MM.1S (cell line): ENCODE results near the gene ZBTB7C.

Experiments
- DNase-seq: peaks from one replicate; pipeline ENCODE4 v3.0.0-alpha.2; 2015
- H2AFZ ChIP-seq: fragments of 300-600 bp; sonication (generic); 2 replicates; pipeline ENCODE4 v1.6.0; 2016; ENCODE audit warnings: antibody characterized with exemption, low read length
- H3F3A ChIP-seq: fragments of 300-600 bp; sonication (generic); 2 replicates; pipeline ENCODE4 v1.6.1; 2016; ENCODE audit warnings: mild to moderate bottlenecking, antibody characterized with exemption, low read length, moderate library complexity, mixed read lengths; ENCODE audit not compliant: insufficient read depth
- H3K27ac ChIP-seq: fragments of 300-600 bp; sonication (generic); 2 replicates; pipeline ENCODE4 v1.5.1; 2016; ENCODE audit warnings: mild to moderate bottlenecking, low read length
- H3K27me3 ChIP-seq: fragments of 300-600 bp; sonication (generic); replicated peaks from 2 replicates; pipeline ENCODE4 v1.6.0; 2016; ENCODE audit warnings: low read length; ENCODE audit not compliant: insufficient read depth
- H3K36me3 ChIP-seq: fragments of 300-600 bp; sonication (generic); replicated peaks from 2 replicates; pipeline ENCODE4 v1.6.1; 2016; ENCODE audit warnings: mild to moderate bottlenecking, low read length, mixed read lengths; ENCODE audit not compliant: insufficient read depth
- H3K4me1 ChIP-seq: fragments of 300-600 bp; sonication (generic); 2 replicates; pipeline ENCODE4 v1.6.1; 2016; ENCODE audit warnings: low read length, mixed read lengths
- H3K4me2 ChIP-seq: fragments of 300-600 bp; sonication (generic); 2 replicates; pipeline ENCODE4 v1.6.0; 2016; ENCODE audit warnings: low read depth, low read length
- H3K4me3 ChIP-seq: fragments of 300-600 bp; sonication (generic); 2 replicates; pipeline ENCODE4 v1.5.1; 2016; ENCODE audit warnings: low read length, mixed read lengths
- H3K79me2 ChIP-seq: fragments of 300-600 bp; sonication (generic); 2 replicates; pipeline ENCODE4 v1.6.1; 2016; ENCODE audit warnings: mixed run types, low read length, mixed read lengths
- H3K9ac ChIP-seq: fragments of 300-600 bp; sonication (generic); 2 replicates; pipeline ENCODE4 v1.6.1; 2016; ENCODE audit warnings: low read length, mixed read lengths
- H3K9me2 ChIP-seq: fragments of 300-600 bp; sonication (generic); replicated peaks from 2 replicates; pipeline ENCODE4 v1.6.1; 2016; ENCODE audit warnings: mild to moderate bottlenecking, low read length, mixed read lengths; ENCODE audit not compliant: insufficient read depth
- H3K9me3 ChIP-seq: fragments of 300-600 bp; sonication (generic); replicated peaks from 2 replicates; pipeline ENCODE4 v1.6.1; 2016; ENCODE audit warnings: mild to moderate bottlenecking, low read length, mixed read lengths; ENCODE audit not compliant: insufficient read depth
- H4K20me1 ChIP-seq: fragments of 300-600 bp; sonication (generic); 2 replicates; pipeline ENCODE4 v1.6.1; 2016; ENCODE audit warnings: mild to moderate bottlenecking, low read length, moderate library complexity, mixed read lengths; ENCODE audit not compliant: insufficient read depth
- CTCF ChIP-seq: fragments of 300-600 bp; sonication (generic); IDR thresholded peaks from 2 replicates; pipeline ENCODE4 v1.5.1; 2016; ENCODE audit warnings: antibody characterized with exemption, low read length, mixed read lengths
- EZH2 ChIP-seq: fragments of 300-600 bp; sonication (generic); optimal IDR thresholded peaks from 2 replicates; pipeline ENCODE3; 2017; ENCODE audit warnings: low read depth, mild to moderate bottlenecking, antibody characterized with exemption, low read length, mixed read lengths
- EZH2phosphoT487 ChIP-seq: fragments of 300-600 bp; sonication (generic); IDR thresholded peaks from 2 replicates; pipeline ENCODE4 v1.6.1; 2018; ENCODE audit warnings: antibody characterized with exemption, low read length

ZBTB7C gene

GRCh38 chr18:48184118-48184517 lies 225.1 kb downstream of the ZBTB7C start:
- H4K20me1 ChIP-seq, result no peaks in the 10 kb centered on the region
- H3K36me3 ChIP-seq, result no peaks in the 10 kb centered on the region
- no peak overlapping the region for H3K4me2 ChIP-seq
- H3K9me3 ChIP-seq, result no peaks in the 10 kb centered on the region
- H3K79me2 ChIP-seq, result no peaks in the 10 kb centered on the region
- H3K9ac ChIP-seq, result no peak overlapping the region
- no peaks in the 10 kb centered on the region for H3K4me1 ChIP-seq
- H3K4me3 ChIP-seq, result no peak overlapping the region
- no peak overlapping the region for H3K27ac ChIP-seq
- TF ChIP-seq EZH2phosphoT487, result no peak
- TF ChIP-seq CTCF, result no peak
- TF ChIP-seq EZH2, result no peak
- no peak for DNase-seq
- H3F3A ChIP-seq, result no peaks in the 10 kb centered on the region
- H2AFZ ChIP-seq, result no peak overlapping the region
- H3K9me2 ChIP-seq, result no peaks in the 10 kb centered on the region
- H3K27me3 ChIP-seq, result no peaks in the 10 kb centered on the region; the same call in 1 of the 2 replicates

GRCh38 chr18:48183613-48184012 lies 225.6 kb downstream of the ZBTB7C start:
- H3K4me1 ChIP-seq, result no peaks in the 10 kb centered on the region
- H3K9me3 ChIP-seq, result no peaks in the 10 kb centered on the region
- TF ChIP-seq EZH2, result no peak
- no peak for TF ChIP-seq EZH2phosphoT487
- no peak for TF ChIP-seq CTCF
- H3K4me3 ChIP-seq, result no peak overlapping the region
- H3K27ac ChIP-seq, result no peak overlapping the region
- no peaks in the 10 kb centered on the region for H3F3A ChIP-seq
- H3K27me3 ChIP-seq, result no peaks in the 10 kb centered on the region
- no peak overlapping the region for H3K4me2 ChIP-seq
- no peaks in the 10 kb centered on the region for H4K20me1 ChIP-seq
- H3K9ac ChIP-seq, result no peak overlapping the region
- no peak overlapping the region for H2AFZ ChIP-seq
- no peak for DNase-seq
- H3K79me2 ChIP-seq, result no peaks in the 10 kb centered on the region
- H3K9me2 ChIP-seq, result no peaks in the 10 kb centered on the region
- H3K36me3 ChIP-seq, result no peaks in the 10 kb centered on the region

DNA sequence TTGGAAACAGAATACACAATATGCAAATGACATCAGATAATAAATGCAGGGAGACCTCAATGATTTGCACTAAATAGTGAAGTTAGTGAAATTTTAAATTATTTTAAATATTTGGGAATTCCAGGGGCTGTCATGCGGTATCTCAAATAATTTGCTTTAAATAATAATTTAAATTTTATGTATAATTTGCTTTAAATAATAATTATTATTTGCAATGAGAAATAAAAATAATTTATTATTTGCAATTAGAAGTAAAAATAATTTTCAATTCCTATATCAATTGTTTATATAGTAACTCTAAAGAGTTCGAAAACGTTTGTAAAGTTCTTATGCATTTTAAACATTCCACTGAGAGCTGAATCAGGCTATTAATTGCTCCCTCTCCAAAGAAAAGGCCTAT lies 226.4 kb downstream of the ZBTB7C start:
- H3K79me2 ChIP-seq, result no peaks in the 10 kb centered on the region
- no peaks in the 10 kb centered on the region for H3F3A ChIP-seq
- H3K27ac ChIP-seq, result no peak overlapping the region
- H3K4me1 ChIP-seq, result no peaks in the 10 kb centered on the region
- H3K9me3 ChIP-seq, result no peaks in the 10 kb centered on the region
- no peak overlapping the region for H2AFZ ChIP-seq
- no peak overlapping the region for H3K4me2 ChIP-seq
- H3K4me3 ChIP-seq, result no peak overlapping the region
- no peak for TF ChIP-seq EZH2phosphoT487
- TF ChIP-seq CTCF, result no peak
- no peak for TF ChIP-seq EZH2
- no peak overlapping the region for H3K9ac ChIP-seq
- DNase-seq, result no peak
- no peaks in the 10 kb centered on the region for H3K27me3 ChIP-seq
- H4K20me1 ChIP-seq, result no peaks in the 10 kb centered on the region
- no peaks in the 10 kb centered on the region for H3K9me2 ChIP-seq
- no peaks in the 10 kb centered on the region for H3K36me3 ChIP-seq

DNA sequence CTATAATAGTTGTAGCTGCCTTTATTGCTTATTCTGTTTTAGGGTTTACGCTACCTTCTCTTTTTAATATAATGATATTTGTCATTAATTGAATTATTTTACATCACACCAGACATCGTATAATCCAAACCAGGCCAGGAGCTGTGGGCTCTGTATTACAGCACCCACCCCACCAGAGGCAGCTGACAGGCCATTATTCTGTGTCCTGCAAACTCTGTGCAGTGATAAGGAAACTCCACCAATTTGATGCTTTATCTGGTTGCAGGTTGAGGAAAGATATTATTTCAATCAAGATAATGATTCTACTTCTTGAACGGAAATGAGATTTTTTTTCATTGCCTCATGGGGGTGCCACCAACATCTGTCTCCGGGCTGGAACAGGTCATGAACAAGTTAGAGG lies 227.3 kb downstream of the ZBTB7C start:
- H3K9me2 ChIP-seq, result no peaks in the 10 kb centered on the region
- H3K4me2 ChIP-seq, result no peak overlapping the region
- no peaks in the 10 kb centered on the region for H3K79me2 ChIP-seq
- H3K4me3 ChIP-seq, result no peak overlapping the region
- no peaks in the 10 kb centered on the region for H4K20me1 ChIP-seq
- H3K9me3 ChIP-seq, result no peaks in the 10 kb centered on the region
- H3K36me3 ChIP-seq, result no peaks in the 10 kb centered on the region
- no peaks in the 10 kb centered on the region for H3K27me3 ChIP-seq
- H3K4me1 ChIP-seq, result no peaks in the 10 kb centered on the region
- TF ChIP-seq EZH2phosphoT487 (no peak), CTCF (no peak), EZH2 (no peak)
- no peak overlapping the region for H2AFZ ChIP-seq
- no peak for DNase-seq
- no peak overlapping the region for H3K9ac ChIP-seq
- no peaks in the 10 kb centered on the region for H3F3A ChIP-seq
- H3K27ac ChIP-seq, result no peak overlapping the region
